Pancreas (tissue), 10 donors: ENCODE data around the gene PRDM16. TPM values are rescaled to one million over a fixed set of nuclear protein-coding genes. Genes with fewer than 3 reads are reported as not detected.

Source experiments
- ATAC-seq, 4 donors: fragments of 200-7000 bp; cut with Tn5 transposase; one replicate each; pipeline versions ENCODE4 v1.8.0 to v1.9.1; 2020; ENCODE audit warnings: mild to moderate bottlenecking in 4 of 4, moderate library complexity in 4 of 4
- DNase-seq, 6 donors: peaks; one replicate each; pipeline ENCODE4 v3.0.0-alpha.2; 2020
- FAIRE-seq: peaks from 2 replicates; lab custom pipeline; 2012; peaks lifted over from hg19 to GRCh38; lab: Jason Lieb, UNC
- H3K27ac ChIP-seq, 4 donors: fragments of 200-600 bp; sonication (generic); 1 replicate in 3 of 4; 2 replicates in 1 of 4; pipeline versions ENCODE4 v1.5.0 to v1.8.0; 2020
- H3K27me3 ChIP-seq, 4 donors: fragments of 200-600 bp; one replicate each; pipeline ENCODE4 v1.8.0; 2021
- H3K36me3 ChIP-seq, 3 donors: fragments of 200-600 bp; sonication (generic) in 1 of 3; one replicate each; pipeline versions ENCODE4 v1.5.0 to v1.8.0; 2020 to 2021
- H3K4me1 ChIP-seq, 3 donors: fragments of 200-600 bp; one replicate each; pipeline ENCODE4 v1.8.0; 2021
- H3K4me3 ChIP-seq, 4 donors: fragments of 200-600 bp; sonication (generic) in 2 of 4; one replicate each; pipeline versions ENCODE4 v1.5.0 to v1.8.0; 2020 to 2021
- H3K9me3 ChIP-seq, 4 donors: fragments of 200-600 bp; one replicate each; pipeline ENCODE4 v1.8.0; 2021
- WGBS, 2 donors: extraction: QIAGEN DNeasy Blood & Tissue Kit; methylation state at CpG; one replicate each; pipeline ENCODE4 v1.1.7; 2013; 5-methylcytosine and 5-hydroxymethylcytosine counted together
- intact Hi-C, 3 donors: fragments of 100-400 bp; cut with DNase I; formaldehyde crosslinking; loops; one replicate each; pipeline versions ENCODE4 v1.11.1 to v1.14.2; 2022
- polyA plus RNA-seq, 2 donors: library from polyadenylated mRNA; stranded (reverse); fragments of 200-250 nt; gene quantifications; one replicate each; pipeline ENCODE4 v1.2.3, GENCODE V29; 2013
- total RNA-seq, 6 donors: library from RNA; stranded (reverse); fragmentation: NEBNext Ultra II Directional in 4 of 6; extraction: Animal tissue kit (Norgen Biotek cat#: 25700) in 4 of 6; gene quantifications; one replicate each; pipeline versions ENCODE4 v1.2.1 to v1.2.4, GENCODE V29; 2021 to 2023
- TF ChIP-seq, protein P1 (sequence below), 4 donors: fragments of 200-600 bp; sonication (generic) in 3 of 4; IDR thresholded peaks; one replicate each; pipeline versions ENCODE4 v1.5.0 to v1.8.0; 2021; ENCODE audit warnings: antibody characterized with exemption in 4 of 4
- donor health status: healthy with polysubstance abuse.
- donor health status: DM: no; HTN: no; CAD: no; lungs with moderate emphysema.
- donor health status: DM: no; HTN: no; CAD: no.
- donor health status: control.
- donor health status: control.
- donor health status: Bipolar disorder and iron deficiency.
- donor health status: DM: yes; HTN: yes; CAD: no.
- donor health status: DM: no; HTN: no; CAD: no.
- donor health status: DM: no; HTN: no; CAD: no.
- donor health status: DM: yes; HTN: yes; CAD: no.

Gene PRDM16
- total and polyA plus RNA-seq, 8 donors, result 6.6 to 19.2 (median 14.9) TPM

DNA sequence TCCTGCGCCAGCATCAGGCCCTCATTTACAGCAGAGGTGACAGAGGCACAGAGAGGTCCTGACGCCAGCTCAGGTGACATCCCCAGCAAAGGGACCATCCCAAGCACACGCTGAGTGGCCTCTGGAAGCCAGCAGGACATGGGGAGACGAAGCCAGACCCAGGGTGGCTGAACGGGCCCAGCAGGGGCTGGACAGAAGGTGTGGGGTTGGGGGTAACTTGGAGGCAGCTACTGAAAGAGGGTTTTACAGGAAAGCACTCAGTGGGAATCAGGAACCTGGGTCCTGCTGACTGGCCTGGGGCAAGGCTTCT lies 383.8 kb downstream of the PRDM16 start:
- Histone ChIP-seq H3K4me3 (no peak overlapping the region), H3K9me3 (no peaks in the 10 kb centered on the region), H3K36me3 (no peaks in the 10 kb centered on the region), H3K27me3 (no peaks in the 10 kb centered on the region), H3K4me1 (peaks cover 6 to 11% (median 8%) of the 10 kb centered on the region in 3 donors), H3K27ac (no peak overlapping the region)
- no peak for ATAC-seq
- TF ChIP-seq, protein P1, sequence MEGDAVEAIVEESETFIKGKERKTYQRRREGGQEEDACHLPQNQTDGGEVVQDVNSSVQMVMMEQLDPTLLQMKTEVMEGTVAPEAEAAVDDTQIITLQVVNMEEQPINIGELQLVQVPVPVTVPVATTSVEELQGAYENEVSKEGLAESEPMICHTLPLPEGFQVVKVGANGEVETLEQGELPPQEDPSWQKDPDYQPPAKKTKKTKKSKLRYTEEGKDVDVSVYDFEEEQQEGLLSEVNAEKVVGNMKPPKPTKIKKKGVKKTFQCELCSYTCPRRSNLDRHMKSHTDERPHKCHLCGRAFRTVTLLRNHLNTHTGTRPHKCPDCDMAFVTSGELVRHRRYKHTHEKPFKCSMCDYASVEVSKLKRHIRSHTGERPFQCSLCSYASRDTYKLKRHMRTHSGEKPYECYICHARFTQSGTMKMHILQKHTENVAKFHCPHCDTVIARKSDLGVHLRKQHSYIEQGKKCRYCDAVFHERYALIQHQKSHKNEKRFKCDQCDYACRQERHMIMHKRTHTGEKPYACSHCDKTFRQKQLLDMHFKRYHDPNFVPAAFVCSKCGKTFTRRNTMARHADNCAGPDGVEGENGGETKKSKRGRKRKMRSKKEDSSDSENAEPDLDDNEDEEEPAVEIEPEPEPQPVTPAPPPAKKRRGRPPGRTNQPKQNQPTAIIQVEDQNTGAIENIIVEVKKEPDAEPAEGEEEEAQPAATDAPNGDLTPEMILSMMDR (IDR thresholded peaks at IDR 0.05), result no peak
- FAIRE-seq, result no peak
- intact Hi-C loops, result loop anchor here in 1 of 3 donors (2.0 to 10.0 kb wide), 2 partner anchors 30 to 172 kb away; partner anchors contain the start of gene TPRG1L
- DNase-seq, result no peak
- WGBS, 2 donors, result 35 to 43% methylated on average over 5 of the region's 5 CpGs

DNA sequence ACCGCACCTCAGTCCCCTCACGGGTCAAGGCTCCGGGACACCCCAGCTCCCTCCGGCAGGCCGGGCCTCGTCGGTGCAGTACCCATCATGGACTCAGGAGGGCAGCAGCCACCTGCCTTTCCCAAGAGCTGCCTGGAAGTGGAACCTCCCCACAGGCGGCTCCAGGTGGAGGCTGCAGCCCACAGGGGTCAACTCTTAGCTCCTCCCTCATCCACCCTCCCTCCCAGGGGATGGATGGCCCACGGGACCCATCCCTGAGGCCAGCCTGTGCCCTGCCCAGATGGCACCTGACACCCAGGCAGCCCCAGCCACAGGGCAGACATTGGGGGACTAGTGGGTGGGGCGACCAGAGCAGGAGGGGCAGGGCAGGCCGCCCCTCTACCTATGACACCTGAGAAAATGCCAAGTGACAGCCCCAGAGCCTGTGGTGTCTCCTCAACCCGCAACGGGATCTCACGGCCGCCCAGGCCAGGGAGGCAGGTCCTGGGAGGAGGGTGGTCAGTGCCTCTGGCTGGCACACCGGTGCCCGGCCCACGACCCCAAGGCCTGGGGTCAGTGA lies 384.3 kb downstream of the PRDM16 start:
- intact Hi-C loops, result loop anchor here in 1 of 3 donors (2.0 to 10.0 kb wide), 2 partner anchors 30 to 172 kb away; partner anchors contain the start of gene TPRG1L
- Histone ChIP-seq H3K4me1 (peaks cover 6 to 11% (median 8%) of the 10 kb centered on the region in 3 donors), H3K4me3 (peak overlapping the region in 1 of 4 donors; percentile 73), H3K27me3 (no peaks in the 10 kb centered on the region), H3K36me3 (no peaks in the 10 kb centered on the region), H3K9me3 (no peaks in the 10 kb centered on the region), H3K27ac (peak overlapping the region in 2 of 4 donors; percentile 61 to 67)
- FAIRE-seq (no peak), ATAC-seq (peak; percentile 76 to 93 (median 86)), DNase-seq (peak; percentile 64 to 96 (median 88))
- WGBS, 2 donors, result 20 to 23% methylated on average over 18 of the region's 18 CpGs
- TF ChIP-seq, protein P1 (IDR thresholded peaks at IDR 0.05), result peak; percentile 88 to 98 (median 96)

DNA sequence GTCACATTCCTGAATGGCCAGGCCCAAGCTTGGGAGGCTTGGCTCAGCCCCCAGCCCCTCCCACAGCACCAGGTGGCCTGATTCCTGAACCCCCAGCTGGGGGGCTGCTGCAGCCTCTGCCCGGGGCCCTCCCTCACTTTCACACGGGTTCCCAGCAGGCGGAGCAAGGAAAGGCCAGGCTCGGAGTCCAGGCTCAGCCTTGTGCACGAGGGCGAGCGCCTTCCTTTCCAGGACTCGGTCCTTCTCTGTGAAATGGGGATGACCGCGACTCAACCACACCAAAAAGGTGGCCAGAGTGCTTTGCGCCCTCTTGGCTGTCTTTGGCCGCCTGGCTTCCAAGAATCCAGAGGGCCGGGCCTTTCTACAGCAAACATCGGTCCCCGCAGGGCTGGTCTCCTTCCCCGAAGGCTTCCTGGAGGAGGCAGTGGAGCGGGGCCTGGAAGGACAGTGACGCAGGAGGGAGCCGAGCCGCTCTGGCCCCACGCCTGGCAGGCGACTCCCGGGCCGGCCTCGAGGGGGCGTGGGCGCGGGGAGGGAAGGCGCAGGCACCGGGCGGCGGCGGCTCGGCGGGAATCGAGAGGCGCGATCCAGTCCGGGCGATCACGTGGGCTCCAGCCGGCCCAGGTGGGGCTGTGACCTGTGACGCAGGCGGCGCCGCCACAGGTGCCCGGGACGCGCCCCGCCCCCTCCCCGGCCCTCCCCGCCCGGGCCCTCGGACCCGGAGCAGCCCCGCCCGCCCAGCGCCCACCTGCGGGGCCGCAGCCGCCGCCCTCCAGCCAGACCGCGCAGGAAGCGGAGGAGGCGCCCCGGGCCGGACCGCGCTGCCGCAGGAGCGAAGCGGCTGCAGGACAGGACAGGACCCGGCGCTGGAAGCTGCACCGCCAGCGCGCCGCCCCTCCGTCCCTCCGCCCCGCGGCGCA lies 385.1 kb downstream of the PRDM16 start, which contains the start of gene ARHGEF16:
Gene ARHGEF16, plus strand, starts transcription at position 775 of the 920 bp plus-strand sequence. CDS start 8,420 bp downstream, outside the sequence.
- ATAC-seq, result peak; percentile 86 to 90 (median 89)
- Histone ChIP-seq H3K9me3 (no peaks in the 10 kb centered on the region), H3K27me3 (no peaks in the 10 kb centered on the region), H3K27ac (peak within 1 kb of the TSS; percentile 51 to 68 (median 64)), H3K4me1 (peaks cover 8 to 11% (median 10%) of the 10 kb centered on the region in 3 donors), H3K4me3 (peak within 1 kb of the TSS; percentile 63 to 73 (median 71)), H3K36me3 (no peaks in the 10 kb centered on the region)
- intact Hi-C loops, result loop anchor here in 1 of 3 donors (2.0 to 10.0 kb wide), 2 partner anchors 29 to 171 kb away; partner anchors contain the start of gene TPRG1L
- DNase-seq, result peak; percentile 87 to 94 (median 90)
- TF ChIP-seq, protein P1 (IDR thresholded peaks at IDR 0.05), result peak; percentile 17 to 48 (median 33)
- FAIRE-seq, result no peak
- WGBS, 2 donors, result 3 to 6% methylated on average over 43 to 84 of the region's 84 CpGs

DNA sequence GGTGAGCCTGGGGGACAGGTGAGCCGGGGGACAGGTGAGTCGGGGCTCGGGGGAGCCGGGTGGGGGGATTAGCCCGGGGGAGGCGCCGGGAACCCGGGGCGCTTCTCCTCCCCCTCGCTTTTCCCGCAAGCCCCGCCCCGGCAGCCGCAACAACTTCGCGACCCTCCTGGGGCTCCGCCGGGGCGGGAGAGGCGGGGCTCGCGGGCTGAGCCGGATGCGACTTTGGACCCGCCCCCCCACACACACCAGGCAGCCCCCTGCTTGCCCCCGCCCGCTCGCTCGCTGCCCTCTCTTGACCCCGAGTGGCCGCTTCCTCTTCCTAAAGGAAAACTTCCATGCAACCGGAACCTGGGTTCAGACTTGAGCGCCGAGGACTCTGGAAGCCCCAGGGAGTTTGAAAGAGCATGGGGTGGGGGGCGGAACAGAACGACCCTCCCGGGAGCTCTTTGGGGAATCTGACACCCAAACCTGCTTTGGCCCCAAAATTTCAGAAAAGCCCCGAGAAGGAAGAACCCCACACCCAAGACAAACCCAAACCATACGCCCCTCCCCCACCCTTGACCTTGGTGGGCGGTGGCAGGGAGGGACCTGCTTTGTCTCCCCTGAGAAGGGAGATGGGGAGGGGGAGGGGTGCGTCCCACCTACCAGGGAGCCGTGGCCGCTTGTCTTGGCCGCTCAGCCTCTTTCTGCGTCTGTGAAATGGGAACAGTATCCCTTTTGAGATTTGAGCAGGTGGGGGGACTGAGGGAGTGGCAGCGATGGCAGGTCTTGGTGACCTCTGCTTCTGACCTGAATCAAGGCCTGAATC lies 386.0 kb downstream of the PRDM16 start:
- ATAC-seq (peak; percentile 9 to 37 (median 22)), DNase-seq (peak; percentile 49 to 79 (median 64)), FAIRE-seq (no peak)
- 8 to 16% methylated on average over 29 to 45 of the region's 46 CpGs for WGBS, 2 donors
- intact Hi-C loops, result loop anchor here in 1 of 3 donors (10.0 kb wide), 1 partner anchor 170 kb away; the partner anchor contains the start of gene TPRG1L
- Histone ChIP-seq H3K4me3 (peak overlapping the region; percentile 63 to 73 (median 71)), H3K27me3 (no peaks in the 10 kb centered on the region), H3K27ac (peak overlapping the region; percentile 45 to 68 (median 59)), H3K36me3 (no peaks in the 10 kb centered on the region), H3K4me1 (peaks cover 9 to 19% (median 17%) of the 10 kb centered on the region in 3 donors), H3K9me3 (no peaks in the 10 kb centered on the region)
- TF ChIP-seq, protein P1 (IDR thresholded peaks at IDR 0.05), result no peak
